ENCODE measurements around the gene INPP5A.
A peak's percentile ranks its signal among the peaks of the same experiment; 100 is the strongest.

DNA sequence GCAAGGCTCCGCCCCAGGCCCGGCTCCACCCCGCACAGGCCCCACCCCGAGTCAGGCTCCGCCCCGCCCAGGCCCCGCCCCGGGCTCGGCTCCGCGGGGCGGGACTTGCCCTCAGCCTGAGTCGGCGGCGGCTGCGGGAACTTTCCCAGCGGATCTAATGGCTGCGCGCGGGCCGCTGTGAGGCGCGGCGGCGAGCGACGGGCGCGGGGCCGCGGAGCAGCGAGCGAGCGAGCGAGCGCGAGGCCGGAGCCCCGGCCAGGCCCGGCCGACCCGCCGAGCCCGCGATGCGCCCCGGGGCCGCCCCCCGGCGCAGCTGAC lies at the start of gene INPP5A:
- TF ChIP-seq EP300 (IDR thresholded peaks at IDR 0.05; ENCODE audit: borderline replicate concordance) = no peak
- TF ChIP-seq RAD21 (IDR thresholded peaks at IDR 0.05; ENCODE audit: low read depth) = no peak
- peak; percentile 87 for TF ChIP-seq YY1 (IDR thresholded peaks at IDR 0.05; ENCODE audit: low read depth)
- no peak for TF ChIP-seq CEBPB (IDR thresholded peaks at IDR 0.05)
- TF ChIP-seq ZBTB7A (IDR thresholded peaks at IDR 0.05; ENCODE audit: low read depth) = no peak
- TF ChIP-seq FOXM1 (IDR thresholded peaks at IDR 0.05; ENCODE audit: borderline replicate concordance, low read depth) = no peak
- TF ChIP-seq TAF1 (IDR thresholded peaks at IDR 0.05; ENCODE audit: low read depth) = peak; percentile 50; the same call in 1 of the 2 replicates
- no peak for TF ChIP-seq CREB1 (IDR thresholded peaks at IDR 0.05; ENCODE audit: low read depth)
